OCI-LY3 (cell line): Measurements from ENCODE around the gene CSTPP1.

ENCODE experiments used
- CTCF ChIP-seq: fragments of 200-600, 300-600 bp; sonication (generic); IDR thresholded peaks from 2 replicates; pipeline ENCODE4 v1.5.1; 2014; ENCODE audit warnings: antibody characterized with exemption, low read length, low read depth
- EZH2phosphoT487 ChIP-seq: fragments of 200-600 bp; shearing (Covaris generic); IDR thresholded peaks from 2 replicates; pipeline ENCODE4 v1.6.1; 2018; ENCODE audit warnings: antibody characterized with exemption, mixed run types, low read depth

GRCh38 chr11:47109727-47110246 lies 173.2 kb downstream of the CSTPP1 start:
- TF ChIP-seq CTCF (no peak), EZH2phosphoT487 (no peak)
